ENCODE results near the gene DALRD3. TPM values are rescaled to one million over a fixed set of nuclear protein-coding genes. Genes with fewer than 3 reads are reported as not detected.

Gene DALRD3
- total and polyA plus RNA-seq, 2 experiments from 2014 or later: 31.0 to 57.7 TPM

GRCh38 chr3:48980295-48980694 lies 38.1 kb downstream of the DALRD3 start (continued):
- TF ChIP-seq ZNF462 (CRISPR knock-in tag; IDR thresholded peaks at IDR 0.05) (no peak), CREB1 (CRISPR knock-in tag; IDR thresholded peaks at IDR 0.05; ENCODE audit: low read depth) (no peak), STAT1 (IDR thresholded peaks at IDR 0.05; ENCODE audit: unreplicated experiment) (no peak), EZH2 (IDR thresholded peaks at IDR 0.05; ENCODE audit: low read depth, unreplicated experiment) (no peak)

- TF ChIP-seq CTCF (conservative IDR thresholded peaks at IDR 0.05; ENCODE audit: low read depth in 2 of 2) (no peak), EZH2phosphoT487 (IDR thresholded peaks at IDR 0.05; ENCODE audit: unreplicated experiment) (no peak)
- H3K4me3 ChIP-seq: no peak overlapping the region
- no peak overlapping the region for H3K4me2 ChIP-seq
- peaks cover 12% of the 10 kb centered on the region for H3K27me3 Mint-ChIP-seq (ENCODE audit: insufficient read depth, low read depth, poor library complexity)
- no peak overlapping the region for H3K27ac Mint-ChIP-seq
- H3K36me3 Mint-ChIP-seq (ENCODE audit: low read depth): peaks cover 75% of the 10 kb centered on the region
- DNase-seq (ENCODE audit: low spot score) (no peak), ATAC-seq (no peak)
- H3K4me1 ChIP-seq (ENCODE audit: insufficient read depth): no peaks in the 10 kb centered on the region
- H4K20me1 ChIP-seq (replicated peaks; ENCODE audit: insufficient read depth): peaks cover 14% of the 10 kb centered on the region; the same call in 1 of the 2 replicates
- no peak overlapping the region for H3K27ac ChIP-seq (ENCODE audit: low read depth)
- H3K4me1 Mint-ChIP-seq: no peaks in the 10 kb centered on the region; the same call in 2 of the 3 replicates
- H3K27me3 ChIP-seq (ENCODE audit: insufficient read depth): no peaks in the 10 kb centered on the region
- 0 out of 2 replicates have a peak, but pooled peaks cover 11% of the 10 kb centered on the region for H3F3A ChIP-seq (replicated peaks; ENCODE audit: low read depth)
- H2AFZ ChIP-seq: no peak overlapping the region
- no peaks in the 10 kb centered on the region for H3K9me2 ChIP-seq (ENCODE audit: insufficient read depth)
- H3K9me3 Mint-ChIP-seq: no peaks in the 10 kb centered on the region
- H3K36me3 ChIP-seq (ENCODE audit: insufficient read depth): peaks cover 50% of the 10 kb centered on the region
- no peaks in the 10 kb centered on the region; the same call in 1 of the 2 replicates for H3K79me2 ChIP-seq (replicated peaks; ENCODE audit: insufficient read depth)
- H3K4me3 Mint-ChIP-seq: no peak overlapping the region
Measured at GRCh38 chr3:48979451-48979850, 38.9 kb downstream of the DALRD3 start.

All from GM23338 (cell line).